GM12864 (cell line): ENCODE results near the gene PRKG2.

Experiments used
- DNase-seq: peaks from one replicate; pipeline ENCODE4 v3.0.0-alpha.2; 2011; ENCODE audit warnings: low read depth
- H3K4me3 ChIP-seq: 2 replicates; pipeline ENCODE4 v1.5.1; 2011; ENCODE audit warnings: mild to moderate bottlenecking, low read depth, low read length, control low read depth
- TF ChIP-seq, protein P1 (sequence below): IDR thresholded peaks from 2 replicates; pipeline ENCODE4 v1.5.1; 2011; ENCODE audit warnings: low read depth, mild to moderate bottlenecking, moderate library complexity, low read length, control low read depth, inconsistent platforms; ENCODE audit errors: missing control alignments

PRKG2 gene

DNA sequence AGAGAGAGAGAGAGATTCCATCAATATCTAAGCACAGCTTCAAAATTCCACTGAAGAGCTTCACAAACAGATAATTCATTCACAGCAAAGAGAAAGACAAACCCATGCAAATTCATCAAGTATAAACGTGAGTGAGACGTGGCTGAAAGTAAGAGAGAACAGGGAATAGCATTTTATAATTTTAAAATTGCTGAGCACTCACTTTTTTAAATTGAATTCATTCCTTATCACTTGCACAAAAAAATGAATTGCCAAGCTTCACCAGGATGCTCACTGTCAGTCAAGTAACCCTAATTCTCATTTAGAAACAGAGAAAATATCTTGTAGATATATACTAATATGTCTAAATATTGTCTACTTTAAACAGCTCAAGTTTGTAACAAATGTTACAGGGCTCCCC lies 144.0 kb downstream of the PRKG2 start:
- TF ChIP-seq, protein P1, sequence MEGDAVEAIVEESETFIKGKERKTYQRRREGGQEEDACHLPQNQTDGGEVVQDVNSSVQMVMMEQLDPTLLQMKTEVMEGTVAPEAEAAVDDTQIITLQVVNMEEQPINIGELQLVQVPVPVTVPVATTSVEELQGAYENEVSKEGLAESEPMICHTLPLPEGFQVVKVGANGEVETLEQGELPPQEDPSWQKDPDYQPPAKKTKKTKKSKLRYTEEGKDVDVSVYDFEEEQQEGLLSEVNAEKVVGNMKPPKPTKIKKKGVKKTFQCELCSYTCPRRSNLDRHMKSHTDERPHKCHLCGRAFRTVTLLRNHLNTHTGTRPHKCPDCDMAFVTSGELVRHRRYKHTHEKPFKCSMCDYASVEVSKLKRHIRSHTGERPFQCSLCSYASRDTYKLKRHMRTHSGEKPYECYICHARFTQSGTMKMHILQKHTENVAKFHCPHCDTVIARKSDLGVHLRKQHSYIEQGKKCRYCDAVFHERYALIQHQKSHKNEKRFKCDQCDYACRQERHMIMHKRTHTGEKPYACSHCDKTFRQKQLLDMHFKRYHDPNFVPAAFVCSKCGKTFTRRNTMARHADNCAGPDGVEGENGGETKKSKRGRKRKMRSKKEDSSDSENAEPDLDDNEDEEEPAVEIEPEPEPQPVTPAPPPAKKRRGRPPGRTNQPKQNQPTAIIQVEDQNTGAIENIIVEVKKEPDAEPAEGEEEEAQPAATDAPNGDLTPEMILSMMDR, result no peak
- no peak overlapping the region for H3K4me3 ChIP-seq
- no peak for DNase-seq

DNA sequence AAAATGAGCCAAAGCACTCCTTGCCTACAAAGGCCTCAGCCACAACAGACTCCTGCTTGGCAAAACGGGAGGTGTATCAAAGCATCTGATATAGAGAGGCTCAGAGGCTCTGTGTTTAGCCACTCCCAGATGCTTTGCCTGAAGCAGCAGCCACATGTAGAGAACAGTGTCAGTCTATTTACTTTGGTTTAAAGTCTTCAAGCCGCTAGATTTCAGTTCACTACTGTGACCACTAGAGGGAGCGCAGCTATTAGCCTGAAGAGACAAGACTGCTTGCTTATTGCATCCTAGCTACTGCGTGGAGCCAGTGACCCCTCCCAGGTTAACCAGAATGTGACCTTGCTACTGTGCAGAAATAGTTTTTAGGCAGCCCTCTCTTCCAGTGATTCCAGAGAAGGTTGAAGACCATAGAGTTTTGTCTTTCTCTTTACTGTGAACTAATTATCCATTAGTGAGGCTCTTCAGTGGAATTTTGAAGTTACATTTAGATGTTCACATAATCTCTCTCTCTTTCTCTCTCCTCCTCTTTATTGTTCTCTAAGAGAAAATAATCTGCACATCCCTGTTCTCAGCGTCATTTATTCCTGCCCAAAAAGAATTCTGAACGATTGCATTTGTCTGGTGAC lies 145.2 kb downstream of the PRKG2 start:
- DNase-seq, result peak; percentile 68
- H3K4me3 ChIP-seq, result no peak overlapping the region
- TF ChIP-seq, protein P1, result peak; percentile 95

DNA sequence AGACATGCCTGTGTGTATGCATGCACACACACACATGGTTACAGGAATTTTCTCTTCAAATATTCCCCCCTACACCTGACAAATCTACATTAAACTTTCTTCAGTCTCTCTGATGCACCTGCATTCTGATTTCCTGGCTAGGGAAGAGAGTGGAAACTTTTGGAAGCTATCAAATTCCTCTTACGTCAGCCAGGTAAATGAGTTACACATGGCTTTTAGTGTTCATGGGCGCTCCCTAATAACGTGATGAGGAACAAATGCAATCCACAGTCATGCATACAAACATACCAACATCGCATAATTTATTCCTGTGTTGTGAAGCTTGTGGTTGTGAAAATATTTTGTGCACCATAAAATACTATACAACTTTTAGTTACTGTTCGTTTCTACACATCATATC lies 149.6 kb downstream of the PRKG2 start:
- H3K4me3 ChIP-seq, result no peak overlapping the region
- TF ChIP-seq, protein P1, result no peak
- DNase-seq, result no peak

DNA sequence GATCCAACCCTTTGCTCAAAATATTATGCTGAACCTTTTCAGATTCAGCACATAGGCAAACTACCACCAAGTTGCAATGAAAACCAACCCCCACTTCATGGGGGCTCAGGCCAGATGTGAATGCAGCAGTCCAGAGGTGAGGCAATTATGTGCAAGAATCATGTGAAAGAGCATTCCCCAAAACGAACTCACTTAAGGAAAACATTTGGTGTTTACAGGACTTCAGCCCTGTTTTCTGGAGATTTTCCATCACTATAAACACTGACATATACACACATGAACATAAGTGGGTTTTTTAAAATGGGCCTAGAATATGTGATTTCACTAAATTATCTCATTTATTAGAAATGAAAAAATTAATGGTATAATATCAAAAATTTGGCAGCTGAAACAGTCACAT lies 153.0 kb downstream of the PRKG2 start:
- no peak for DNase-seq

DNA sequence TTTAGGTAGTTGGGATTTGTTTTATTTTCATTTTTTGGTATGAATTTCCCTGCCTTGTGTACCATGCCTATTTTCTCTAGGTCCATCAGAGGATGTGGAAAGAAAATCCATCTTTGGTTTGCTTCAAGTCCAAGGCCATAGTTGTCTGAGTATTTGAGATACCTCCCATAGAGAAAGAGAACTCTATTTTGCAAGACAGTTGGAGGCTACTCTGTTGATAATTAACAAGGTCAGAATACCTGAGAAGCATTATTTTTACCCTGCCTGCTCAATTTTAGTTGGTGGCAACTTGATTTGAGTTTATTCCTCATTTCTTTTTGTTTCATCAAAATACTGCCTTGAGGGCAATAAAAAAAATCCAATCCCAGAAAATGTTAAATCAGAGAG lies 153.7 kb downstream of the PRKG2 start:
- no peak for DNase-seq
- TF ChIP-seq, protein P1, result no peak
- H3K4me3 ChIP-seq, result no peak overlapping the region

More for the DNA sequence above, 153.0 kb downstream of the PRKG2 start:
- TF ChIP-seq, protein P1, result no peak
- no peak overlapping the region for H3K4me3 ChIP-seq

DNA sequence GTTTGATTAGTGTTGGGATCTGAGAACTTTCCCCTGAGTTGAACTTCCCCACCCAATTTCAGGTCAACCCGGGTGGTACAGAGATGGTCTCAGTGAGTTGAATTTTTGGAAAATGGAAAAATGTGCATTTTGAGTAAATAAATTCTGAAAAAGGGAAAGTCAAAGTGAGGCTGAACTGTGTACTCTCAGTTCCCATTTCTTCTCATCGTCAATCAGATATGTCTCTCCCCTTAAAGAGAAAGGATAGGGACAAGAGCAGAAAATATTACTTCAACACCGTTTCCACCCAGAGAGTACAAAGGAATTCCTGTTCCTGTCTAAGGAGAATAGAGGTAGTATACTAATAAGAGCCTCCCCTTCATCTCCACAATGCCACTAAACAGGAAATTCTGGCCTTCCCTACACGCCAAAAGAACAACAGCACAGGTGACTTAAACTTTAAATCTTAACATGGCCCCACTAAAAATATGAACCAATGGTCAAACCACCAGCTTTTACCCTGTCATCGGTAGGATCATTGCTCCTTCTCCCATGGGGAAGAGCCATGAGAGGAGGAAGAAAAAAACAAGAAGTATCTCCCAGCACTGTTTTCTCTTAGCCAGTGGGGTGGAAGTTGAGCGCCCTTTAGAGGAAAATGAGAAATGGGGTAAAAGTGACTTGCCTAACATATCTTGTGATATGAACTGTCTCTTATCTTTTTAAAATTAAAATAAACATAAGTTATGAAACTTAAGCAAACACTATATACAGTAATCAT lies 154.3 kb downstream of the PRKG2 start:
- no peak overlapping the region for H3K4me3 ChIP-seq
- no peak for DNase-seq
- TF ChIP-seq, protein P1, result no peak

DNA sequence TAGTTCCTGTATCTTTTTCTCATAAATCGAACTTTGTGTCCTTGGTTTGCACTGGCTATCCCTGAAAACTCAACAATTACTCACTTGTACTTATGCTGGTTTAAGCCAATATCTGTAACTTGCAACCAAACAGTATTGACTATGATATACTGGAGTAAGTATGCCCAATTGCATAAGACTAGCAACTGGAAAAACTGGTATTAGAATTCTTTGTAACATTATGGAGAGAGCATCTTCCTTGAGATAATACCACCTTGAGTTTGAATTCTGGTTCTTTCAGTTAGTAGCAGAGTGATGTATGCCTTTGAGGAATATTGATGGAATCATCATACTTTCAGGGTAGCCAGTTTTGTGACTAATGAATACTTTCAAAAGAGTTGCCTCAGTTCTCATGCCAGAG lies 156.4 kb downstream of the PRKG2 start:
- TF ChIP-seq, protein P1, result no peak
- no peak for DNase-seq

More for the DNA sequence above, 156.4 kb downstream of the PRKG2 start:
- no peak overlapping the region for H3K4me3 ChIP-seq
